H1 (cell line): ENCODE data around the gene TMEM182. TPM values are rescaled to one million over a fixed set of nuclear protein-coding genes. Genes with fewer than 3 reads are reported as not detected.

Experiments used
- CTCF ChIA-PET: fragments of 300-600 bp; sonication (Branson Sonifier 250); formaldehyde crosslinking; loops from one replicate; lab custom pipeline; 2021; ENCODE audit not compliant: partially characterized antibody; lab: Charles Lee
- POLR2A ChIA-PET: fragments of 300-600 bp; sonication (Branson Sonifier 250); formaldehyde crosslinking; loops from one replicate; lab custom pipeline; 2021; ENCODE audit warnings: inconsistent platforms; ENCODE audit not compliant: partially characterized antibody; lab: Charles Lee
- DNase-seq, 2 experiments: peaks; one replicate each; pipeline versions ENCODE4 v3.0.0 to v3.0.0-alpha.2; 2010 to 2022; ENCODE audit warnings: low spot score in 2 of 2, low read depth in 1 of 2, mixed read lengths in 1 of 2
- FAIRE-seq: peaks from 2 replicates; lab custom pipeline; 2011; peaks lifted over from hg19 to GRCh38; lab: Jason Lieb, UNC
- H2AFZ ChIP-seq: 2 replicates; pipeline ENCODE4 v1.8.1; 2012; ENCODE audit warnings: low read length, inconsistent platforms
- H2AK5ac ChIP-seq: 2 replicates; pipeline ENCODE4 v1.6.1; 2013; ENCODE audit warnings: low read depth, low read length
- H2BK120ac ChIP-seq: replicated peaks from 2 replicates; pipeline ENCODE3; 2013; ENCODE audit warnings: low read depth, low read length, inconsistent platforms
- H2BK12ac ChIP-seq: 2 replicates; pipeline ENCODE4 v1.6.1; 2013; ENCODE audit warnings: low read depth, low read length
- H2BK15ac ChIP-seq: 2 replicates; pipeline ENCODE4 v1.6.1; 2013; ENCODE audit warnings: low read length
- H2BK20ac ChIP-seq: 2 replicates; pipeline ENCODE4 v1.6.1; 2013; ENCODE audit warnings: low read length
- H2BK5ac ChIP-seq: 2 replicates; pipeline ENCODE4 v1.6.1; 2013; ENCODE audit warnings: low read depth, low read length
- H3K14ac ChIP-seq: 2 replicates; pipeline ENCODE4 v1.6.1; 2013; ENCODE audit warnings: inconsistent platforms; ENCODE audit not compliant: insufficient read length
- H3K18ac ChIP-seq: 2 replicates; pipeline ENCODE4 v1.6.1; 2013; ENCODE audit warnings: low read length; ENCODE audit errors: extremely low read depth
- H3K23ac ChIP-seq: 2 replicates; pipeline ENCODE4 v1.6.1; 2013; ENCODE audit warnings: inconsistent platforms; ENCODE audit not compliant: insufficient read length
- H3K23me2 ChIP-seq: 2 replicates; pipeline ENCODE4 v1.6.1; 2013; ENCODE audit warnings: low read depth, low read length
- H3K27ac ChIP-seq: 2 replicates; pipeline ENCODE4 v1.6.1; 2011; ENCODE audit warnings: low read depth, low read length, inconsistent platforms
- H3K27me3 ChIP-seq, 4 experiments: replicated peaks in 1 of 4; 1 replicate in 1 of 4; 2 replicates in 3 of 4; pipeline versions ENCODE4 v1.6.1 to v1.8.1; 2011 to 2013; ENCODE audit warnings: low read length in 3 of 4, mild to moderate bottlenecking in 3 of 4, inconsistent platforms in 2 of 4, mixed read lengths in 2 of 4, moderate library complexity in 1 of 4; ENCODE audit not compliant: control insufficient read depth in 3 of 4, insufficient read depth in 3 of 4; ENCODE audit errors: extremely low read depth in 1 of 4
- H3K36me3 ChIP-seq, 4 experiments: 2 replicates each; pipeline versions ENCODE4 v1.6.1 to v1.8.1; 2011 to 2013; ENCODE audit warnings: mild to moderate bottlenecking in 4 of 4, low read length in 3 of 4, moderate library complexity in 2 of 4, control low read depth in 1 of 4, inconsistent platforms in 1 of 4; ENCODE audit not compliant: insufficient read depth in 4 of 4, control insufficient read depth in 2 of 4
- H3K4ac ChIP-seq: replicated peaks from 2 replicates; pipeline ENCODE3; 2013; ENCODE audit warnings: low read length, low read depth, mixed read lengths, inconsistent platforms; ENCODE audit not compliant: insufficient read length
- H3K4me1 ChIP-seq, 4 experiments: replicated peaks in 1 of 4; 1 replicate in 1 of 4; 2 replicates in 3 of 4; pipeline versions ENCODE4 v1.6.1 to v1.8.1; 2011 to 2013; ENCODE audit warnings: low read length in 3 of 4, inconsistent platforms in 2 of 4, mixed read lengths in 1 of 4; ENCODE audit not compliant: insufficient read depth in 4 of 4, control insufficient read depth in 3 of 4
- H3K4me2 ChIP-seq, 2 experiments: 2 replicates each; pipeline versions ENCODE4 v1.6.1 to v1.8.1; 2011 to 2013; ENCODE audit warnings: low read depth in 2 of 2, low read length in 2 of 2, control low read depth in 1 of 2, inconsistent platforms in 1 of 2, mild to moderate bottlenecking in 1 of 2; ENCODE audit not compliant: insufficient read depth in 1 of 2
- H3K4me3 ChIP-seq, 4 experiments: fragments of 200-600, 300-600 bp in 1 of 4; sonication (generic), shearing (Covaris generic), sonication (Bioruptor Twin) in 1 of 4; 2 replicates each; pipeline versions ENCODE4 v1.5.1 to v1.8.1; 2011 to 2016; ENCODE audit warnings: low read length in 4 of 4, low read depth in 3 of 4, control low read depth in 2 of 4, inconsistent platforms in 2 of 4, mild to moderate bottlenecking in 2 of 4, mixed read lengths in 1 of 4, moderate library complexity in 1 of 4; ENCODE audit not compliant: insufficient read depth in 2 of 4; ENCODE audit errors: extremely low read depth in 1 of 4
- H3K56ac ChIP-seq: replicated peaks from 2 replicates; pipeline ENCODE3; 2013; ENCODE audit warnings: low read depth, mild to moderate bottlenecking, mixed read lengths, low read length, inconsistent platforms; ENCODE audit not compliant: insufficient read length
- H3K79me1 ChIP-seq: 2 replicates; pipeline ENCODE4 v1.6.1; 2013; ENCODE audit warnings: low read depth, low read length, control low read depth
- H3K79me2 ChIP-seq, 2 experiments: 2 replicates each; pipeline versions ENCODE4 v1.6.1 to v1.8.1; 2012 to 2013; ENCODE audit warnings: low read length in 2 of 2, mild to moderate bottlenecking in 2 of 2, inconsistent platforms in 1 of 2; ENCODE audit not compliant: insufficient read depth in 2 of 2, control insufficient read depth in 1 of 2
- H3K9ac ChIP-seq, 4 experiments: replicated peaks in 1 of 4; 1 replicate in 1 of 4; 2 replicates in 3 of 4; pipeline versions ENCODE4 v1.6.1 to v1.8.1; 2011 to 2013; ENCODE audit warnings: low read depth in 3 of 4, low read length in 3 of 4, control low read depth in 2 of 4, mild to moderate bottlenecking in 2 of 4, moderate library complexity in 2 of 4, inconsistent platforms in 1 of 4; ENCODE audit errors: extremely low read depth in 1 of 4
- H3K9me3 ChIP-seq, 2 experiments: 2 replicates each; pipeline versions ENCODE4 v1.6.1 to v1.8.1; 2012 to 2013; ENCODE audit warnings: mild to moderate bottlenecking in 2 of 2, moderate library complexity in 2 of 2, control low read depth in 1 of 2, inconsistent platforms in 1 of 2, low read depth in 1 of 2, low read length in 1 of 2, mixed read lengths in 1 of 2; ENCODE audit not compliant: insufficient read depth in 2 of 2
- H4K20me1 ChIP-seq, 2 experiments: replicated peaks in 1 of 2; 2 replicates each; pipeline versions ENCODE3 to v1.8.1; 2011 to 2013; ENCODE audit warnings: inconsistent platforms in 2 of 2, low read length in 2 of 2, mild to moderate bottlenecking in 1 of 2; ENCODE audit not compliant: insufficient read depth in 2 of 2, control insufficient read depth in 1 of 2
- H4K5ac ChIP-seq: 2 replicates; pipeline ENCODE4 v1.6.1; 2013; ENCODE audit warnings: low read length, low read depth, mixed read lengths, inconsistent platforms; ENCODE audit not compliant: insufficient read length
- H4K8ac ChIP-seq: 2 replicates; pipeline ENCODE4 v1.8.0; 2013; ENCODE audit warnings: mild to moderate bottlenecking, moderate library complexity, low read length, inconsistent platforms; ENCODE audit not compliant: insufficient read depth; ENCODE audit errors: extremely low read depth
- H4K91ac ChIP-seq: replicated peaks from 2 replicates; pipeline ENCODE3; 2013; ENCODE audit warnings: low read length, mixed read lengths, inconsistent platforms; ENCODE audit not compliant: insufficient read length
- TAF1 ChIP-seq: IDR thresholded peaks from 2 replicates; pipeline ENCODE4 v1.6.1; 2011; ENCODE audit warnings: mild to moderate bottlenecking, low read depth, low read length
- WGBS, 2 experiments: shearing (Covaris generic) in 1 of 2; methylation state at CpG; one replicate each; pipeline versions ENCODE4 v1.1.6 to v1.1.7; 2013 to 2015; ENCODE audit warnings: low lambda C conversion rate in 2 of 2, mixed read lengths in 2 of 2, inconsistent platforms in 1 of 2, low coverage in 1 of 2, missing lambda C conversion rate in 1 of 2; ENCODE audit not compliant: insufficient replicate concordance in 2 of 2, insufficient coverage in 1 of 2, insufficient read length in 1 of 2; ENCODE audit errors: extremely low coverage in 1 of 2, missing lambda C conversion rate in 1 of 2; 5-methylcytosine and 5-hydroxymethylcytosine counted together
- polyA plus RNA-seq, 7 experiments: library from polyadenylated mRNA; depleted of rRNA in 3 of 7; stranded (reverse) in 5 of 7; unstranded in 2 of 7; fragments of >200 nt in 5 of 7; fragments of 200-250 nt in 2 of 7; gene quantifications; 1 replicate in 5 of 7; 2 replicates in 1 of 7; 4 replicates in 1 of 7; pipeline versions ENCODE4 v1.2.1 to v1.2.3, GENCODE V29; 2011 to 2013; ENCODE audit warnings: missing spikeins in 2 of 7, mixed read lengths in 2 of 7
- total RNA-seq: library from RNA; stranded (reverse); fragmentation: NEBNext Ultra II Directional; extraction: Animal tissue kit (Norgen Biotek cat#: 25700); gene quantifications from 2 replicates; pipeline ENCODE4 v1.2.1, GENCODE V29; 2021

TMEM182 gene
- total and polyA plus RNA-seq, 2 of the 8 experiments (the other 6 are each of a cell fraction or from before 2014, with no cell fraction given), result 3.1 to 4.3 TPM

DNA sequence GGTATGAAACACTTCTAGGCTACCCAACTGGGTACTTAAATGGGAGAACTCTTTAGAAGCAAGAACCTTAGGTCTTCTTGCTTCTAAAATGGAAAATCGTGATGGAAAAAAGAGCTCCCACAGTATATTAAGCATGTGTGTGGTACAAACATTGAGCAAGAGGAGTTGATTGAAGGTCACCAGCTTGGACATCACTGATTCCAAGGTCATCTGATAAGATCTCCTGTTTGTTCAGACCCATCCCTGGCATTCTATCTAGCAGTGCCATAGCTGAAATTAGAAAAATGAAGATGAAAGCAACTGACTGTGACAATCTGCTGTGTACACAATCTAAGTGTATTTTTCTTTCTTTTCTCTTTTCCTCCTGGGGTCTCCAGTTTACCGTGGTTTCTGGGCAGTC is 35.7 kb downstream of the TMEM182 start:
- no peak overlapping the region for H2BK15ac ChIP-seq
- TF ChIP-seq TAF1, result no peak
- CTCF ChIA-PET, result interaction anchor here (0.8 to 2.7 kb wide), 4 partner anchors 8 to 62 kb away, joined by 3 to 14 read pairs (median 4); no protein-coding TSS in a partner anchor
- no peak overlapping the region for H2BK20ac ChIP-seq
- no peak overlapping the region for H2AK5ac ChIP-seq
- H3K14ac ChIP-seq, result no peak overlapping the region
- H2BK5ac ChIP-seq, result no peak overlapping the region
- H3K4me3 ChIP-seq, result no peak overlapping the region
- H3K79me1 ChIP-seq, result no peaks in the 10 kb centered on the region
- no peak overlapping the region for H3K9ac ChIP-seq
- H4K91ac ChIP-seq, result no peak overlapping the region
- H3K4me1 ChIP-seq, result 0 out of 7 replicates have a peak, but pooled peaks cover 0 to 3% (median 0%) of the 10 kb centered on the region in 4 experiments
- H4K20me1 ChIP-seq, result no peaks in the 10 kb centered on the region
- H2BK120ac ChIP-seq, result no peak overlapping the region
- H3K23ac ChIP-seq, result no peak overlapping the region
- H4K5ac ChIP-seq, result no peak overlapping the region
- POLR2A ChIA-PET, result no interaction called here
- no peak overlapping the region for H3K18ac ChIP-seq
- FAIRE-seq, result no peak
- no peak overlapping the region for H3K4me2 ChIP-seq
- peaks cover 0 to 31% (median 5%) of the 10 kb centered on the region in 4 experiments; a peak in 4 of 8 replicates for H3K36me3 ChIP-seq
- H3K4ac ChIP-seq, result no peak overlapping the region
- DNase-seq, result no peak
- H3K9me3 ChIP-seq, result peaks cover 27 to 33% of the 10 kb centered on the region in 2 experiments
- H2BK12ac ChIP-seq, result no peak overlapping the region
- H2AFZ ChIP-seq, result no peak overlapping the region
- no peak overlapping the region for H3K27ac ChIP-seq
- no peaks in the 10 kb centered on the region for H3K27me3 ChIP-seq
- H4K8ac ChIP-seq, result no peak overlapping the region
- WGBS, 2 experiments, result 97% methylated on average over 2 of the region's 2 CpGs; no CpG with 5 or more reads in 1 of the 2 experiments
- no peaks in the 10 kb centered on the region for H3K23me2 ChIP-seq
- no peaks in the 10 kb centered on the region for H3K79me2 ChIP-seq
- H3K56ac ChIP-seq, result no peak overlapping the region
